GM18951 (cell line): Measurements from ENCODE around the gene BANP.
"Not testable (repeated sequence)": the region's sequence is repeated elsewhere in the genome, so short reads cannot be mapped to it uniquely, and the experiment has no call there.

Experiments
- POLR2A ChIP-seq: IDR thresholded peaks from 4 replicates; pipeline ENCODE4 v1.6.1; 2011; ENCODE audit warnings: mild to moderate bottlenecking; ENCODE audit not compliant: insufficient read length, insufficient read depth; ENCODE audit errors: extremely low read depth
- in situ Hi-C: fragments of 300-500 bp; cut with MboI; formaldehyde crosslinking; loops from one replicate; pipeline ENCODE4 v1.12.0; 2022; ENCODE audit warnings: low sequenced_read_pairs, mixed read lengths, inconsistent platforms; ENCODE audit not compliant: unreplicated experiment

Gene BANP

GRCh38 chr16:88019821-88020515 is 68.7 kb downstream of the BANP start:
- in situ Hi-C loops: no loop called here
- TF ChIP-seq POLR2A: no peak

GRCh38 chr16:88020516-88020885 is 69.3 kb downstream of the BANP start:
- in situ Hi-C loops: no loop called here
- no peak for TF ChIP-seq POLR2A

- in situ Hi-C loops: not testable (repeated sequence)
Observed at GRCh38 chr16:88021041-88021970, 70.1 kb downstream of the BANP start.

- TF ChIP-seq POLR2A: no peak
- in situ Hi-C loops: no loop called here
Observed at GRCh38 chr16:88022076-88023042, 71.1 kb downstream of the BANP start.

GRCh38 chr16:88023366-88023765 is 72.1 kb downstream of the BANP start:
- no peak for TF ChIP-seq POLR2A
- in situ Hi-C loops: no loop called here

GRCh38 chr16:88023786-88024185 is 72.6 kb downstream of the BANP start:
- TF ChIP-seq POLR2A: no peak
- in situ Hi-C loops: no loop called here

- in situ Hi-C loops: not testable (repeated sequence)
Observed at GRCh38 chr16:88024491-88025085, 73.4 kb downstream of the BANP start.

GRCh38 chr16:88025086-88025492 is 73.9 kb downstream of the BANP start:
- in situ Hi-C loops: not testable (repeated sequence)

- in situ Hi-C loops: not testable (repeated sequence)
Observed at GRCh38 chr16:88025828-88026555, 74.8 kb downstream of the BANP start.

GRCh38 chr16:88026964-88027938 is 76.0 kb downstream of the BANP start:
- in situ Hi-C loops: no loop called here
- no peak for TF ChIP-seq POLR2A

- in situ Hi-C loops: not testable (repeated sequence)
Observed at GRCh38 chr16:88028177-88028930, 77.1 kb downstream of the BANP start.
